GM19351 (cell line): ENCODE results near the gene GPR25.

Source experiments
- ATAC-seq: cut with Tn5 transposase; IDR thresholded peaks from one replicate; pipeline ENCODE4 v1.9.1; 2021; ENCODE audit warnings: mild to moderate bottlenecking, moderate library complexity; ENCODE audit not compliant: unreplicated experiment

The GPR25 gene

GRCh38 chr1:200872446-200873115, at the start of gene GPR25:
TSS of gene GPR25 (plus strand) at chr1:200872981. CDS start at chr1:200873038, 57 bp downstream.
- no peak for ATAC-seq

GRCh38 chr1:200831091-200831490, 41.7 kb upstream of the GPR25 start:
- ATAC-seq, result no peak

- no peak for ATAC-seq
Measured at GRCh38 chr1:200834383-200834782, 38.4 kb upstream of the GPR25 start.

GRCh38 chr1:200836213-200836612, 36.6 kb upstream of the GPR25 start:
- no peak for ATAC-seq

GRCh38 chr1:200837931-200838571, 34.7 kb upstream of the GPR25 start:
- no peak for ATAC-seq

- no peak for ATAC-seq
Measured at GRCh38 chr1:200838676-200839445, 33.9 kb upstream of the GPR25 start.

- ATAC-seq, result no peak
Measured at GRCh38 chr1:200845360-200845759, 27.4 kb upstream of the GPR25 start.

- no peak for ATAC-seq
Measured at GRCh38 chr1:200846398-200846797, 26.4 kb upstream of the GPR25 start.

- ATAC-seq, result no peak
Measured at GRCh38 chr1:200849430-200849829, 23.4 kb upstream of the GPR25 start.

GRCh38 chr1:200850554-200850953, 22.2 kb upstream of the GPR25 start:
- no peak for ATAC-seq

- no peak for ATAC-seq
Measured at GRCh38 chr1:200856716-200857357, 15.9 kb upstream of the GPR25 start.

- ATAC-seq, result no peak
Measured at GRCh38 chr1:200857804-200858203, 15.0 kb upstream of the GPR25 start.

- ATAC-seq, result peak; percentile 27
Measured at GRCh38 chr1:200861937-200862647, 10.7 kb upstream of the GPR25 start.

GRCh38 chr1:200862713-200863415, 9.9 kb upstream of the GPR25 start:
- no peak for ATAC-seq

GRCh38 chr1:200866116-200866515, 6.7 kb upstream of the GPR25 start:
- no peak for ATAC-seq

GRCh38 chr1:200866521-200866920, 6.3 kb upstream of the GPR25 start:
- peak; percentile 81 for ATAC-seq

- peak; percentile 7 for ATAC-seq
Measured at GRCh38 chr1:200867018-200867811, 5.6 kb upstream of the GPR25 start.

- ATAC-seq, result no peak
Measured at GRCh38 chr1:200869376-200869752, 3.4 kb upstream of the GPR25 start.

- ATAC-seq, result peak; percentile 42
Measured at GRCh38 chr1:200869753-200870391, 2.9 kb upstream of the GPR25 start.
